ENCODE results near the gene KERA. TPM values are rescaled to one million over a fixed set of nuclear protein-coding genes. Genes with fewer than 3 reads are reported as not detected.

Gene KERA
- total and polyA plus RNA-seq, 9 of the 15 experiments (the other 6 are each of a cell fraction or from before 2014, with no cell fraction given), result not detected

GRCh38 chr12:91055976-91056375, 1.8 kb downstream of the KERA start (continued):
- no peak for TF ChIP-seq PHF8 (IDR thresholded peaks at IDR 0.05; ENCODE audit: borderline replicate concordance, low read length)

- H4K20me1 ChIP-seq (replicated peaks; ENCODE audit: control insufficient read depth, insufficient read depth, low read length), result no peaks in the 10 kb centered on the region
- ChIA-PET CTCF (ENCODE audit: low intra/inter-chr PET ratio) (no interaction called here), POLR2A (no interaction called here)
- FAIRE-seq (no peak), ATAC-seq (no peak), DNase-seq (ENCODE audit: extremely low read depth in 1 of 4, low spot score in 3 of 4) (no peak)
- WGBS (ENCODE audit: insufficient coverage, low coverage, missing lambda C conversion rate), result 2% methylated on average over 4 of the region's 4 CpGs
- 0 out of 2 replicates have a peak, but pooled peaks cover 2% of the 10 kb centered on the region for H3K9me3 ChIP-seq (replicated peaks; ENCODE audit: control insufficient read depth, insufficient read depth, low read depth, low read length)
- H3K9ac ChIP-seq (ENCODE audit: insufficient read depth in 1 of 2, low read depth in 2 of 2, low read length in 2 of 2), result no peak overlapping the region
- intact Hi-C loops (cut with micrococcal nuclease), result no loop called here
- no TSS peak for BruUV-seq (replicated peaks)
- no peak overlapping the region for H3K4me2 ChIP-seq (ENCODE audit: insufficient read depth, low read length)
- in situ Hi-C loops (cut with MboI), result no loop called here
- no peaks in the 10 kb centered on the region for H3K36me3 ChIP-seq (ENCODE audit: control insufficient read depth, insufficient read depth, low read length)
- TF ChIP-seq TSC22D4 (tag; IDR thresholded peaks at IDR 0.05), result no peak
- no peak overlapping the region for H3K4me3 ChIP-seq
- H3K79me2 ChIP-seq (ENCODE audit: control insufficient read depth, insufficient read depth, low read length), result no peaks in the 10 kb centered on the region
- no peaks in the 10 kb centered on the region for H3K4me1 ChIP-seq (replicated peaks in 1 of 2; ENCODE audit: control insufficient read depth in 2 of 2, insufficient read depth in 2 of 2, low read length in 2 of 2)
- H3K27me3 ChIP-seq (ENCODE audit: control insufficient read depth in 2 of 2, insufficient read depth in 2 of 2, low read length in 2 of 2), result no peaks in the 10 kb centered on the region
- no peak overlapping the region for H3K27ac ChIP-seq (ENCODE audit: extremely low read depth, low read depth, low read length)
- no peaks in the 10 kb centered on the region for H3K9me1 ChIP-seq (ENCODE audit: control insufficient read depth, insufficient read depth, low read length)
- H2AFZ ChIP-seq (ENCODE audit: low read depth, low read length), result no peak overlapping the region
Measured at GRCh38 chr12:91053951-91054715, 3.7 kb downstream of the KERA start.

DNA sequence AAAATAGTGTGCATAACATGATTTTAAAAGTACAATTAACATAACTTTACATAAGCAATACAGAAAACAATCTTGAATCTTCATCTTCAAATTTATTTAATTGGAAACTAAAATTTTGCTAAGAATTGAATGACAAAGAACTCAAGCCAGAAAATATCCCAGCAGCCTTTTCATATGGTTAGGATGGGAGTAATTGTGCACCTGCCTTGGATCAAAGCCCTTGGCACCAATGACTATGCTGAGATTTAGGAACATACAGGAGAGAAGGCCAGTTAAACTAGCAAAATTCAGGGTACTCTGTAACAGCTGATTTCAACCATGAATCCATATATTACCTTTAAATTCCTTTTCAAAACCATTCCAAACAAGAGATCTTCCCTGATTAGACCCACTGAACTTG, 5.8 kb downstream of the KERA start:
- BruUV-seq (replicated peaks), result no TSS peak
- DNase-seq (ENCODE audit: extremely low read depth in 1 of 4, low spot score in 3 of 4) (no peak), FAIRE-seq (no peak), ATAC-seq (no peak)
- no peak overlapping the region for H3K4me3 ChIP-seq
- POLR2A ChIA-PET, result no interaction called here
- H3K9me3 ChIP-seq (replicated peaks; ENCODE audit: control insufficient read depth, insufficient read depth, low read depth, low read length), result no peaks in the 10 kb centered on the region
- intact Hi-C loops (cut with micrococcal nuclease) (no loop called here), in situ Hi-C loops (cut with MboI) (no loop called here)
- CTCF ChIA-PET (ENCODE audit: low intra/inter-chr PET ratio), result no interaction called here
- H3K4me1 ChIP-seq (replicated peaks in 1 of 2; ENCODE audit: control insufficient read depth in 2 of 2, insufficient read depth in 2 of 2, low read length in 2 of 2), result no peaks in the 10 kb centered on the region
- no peak overlapping the region for H2AFZ ChIP-seq (ENCODE audit: low read depth, low read length)
- no peak overlapping the region for H3K9ac ChIP-seq (ENCODE audit: insufficient read depth in 1 of 2, low read depth in 2 of 2, low read length in 2 of 2)
- no peaks in the 10 kb centered on the region for H3K27me3 ChIP-seq (ENCODE audit: control insufficient read depth in 2 of 2, insufficient read depth in 2 of 2, low read length in 2 of 2)
- no peak overlapping the region for H3K4me2 ChIP-seq (ENCODE audit: insufficient read depth, low read length)
- H3K9me1 ChIP-seq (ENCODE audit: control insufficient read depth, insufficient read depth, low read length), result no peaks in the 10 kb centered on the region
- H4K20me1 ChIP-seq (replicated peaks; ENCODE audit: control insufficient read depth, insufficient read depth, low read length), result no peaks in the 10 kb centered on the region
- no peak overlapping the region for H3K27ac ChIP-seq (ENCODE audit: extremely low read depth, low read depth, low read length)
- no peaks in the 10 kb centered on the region for H3K79me2 ChIP-seq (ENCODE audit: control insufficient read depth, insufficient read depth, low read length)
- H3K36me3 ChIP-seq (ENCODE audit: control insufficient read depth, insufficient read depth, low read length), result no peaks in the 10 kb centered on the region
- no peak for TF ChIP-seq ZSCAN29 (IDR thresholded peaks at IDR 0.05)
- TF ChIP-seq, protein P1, sequence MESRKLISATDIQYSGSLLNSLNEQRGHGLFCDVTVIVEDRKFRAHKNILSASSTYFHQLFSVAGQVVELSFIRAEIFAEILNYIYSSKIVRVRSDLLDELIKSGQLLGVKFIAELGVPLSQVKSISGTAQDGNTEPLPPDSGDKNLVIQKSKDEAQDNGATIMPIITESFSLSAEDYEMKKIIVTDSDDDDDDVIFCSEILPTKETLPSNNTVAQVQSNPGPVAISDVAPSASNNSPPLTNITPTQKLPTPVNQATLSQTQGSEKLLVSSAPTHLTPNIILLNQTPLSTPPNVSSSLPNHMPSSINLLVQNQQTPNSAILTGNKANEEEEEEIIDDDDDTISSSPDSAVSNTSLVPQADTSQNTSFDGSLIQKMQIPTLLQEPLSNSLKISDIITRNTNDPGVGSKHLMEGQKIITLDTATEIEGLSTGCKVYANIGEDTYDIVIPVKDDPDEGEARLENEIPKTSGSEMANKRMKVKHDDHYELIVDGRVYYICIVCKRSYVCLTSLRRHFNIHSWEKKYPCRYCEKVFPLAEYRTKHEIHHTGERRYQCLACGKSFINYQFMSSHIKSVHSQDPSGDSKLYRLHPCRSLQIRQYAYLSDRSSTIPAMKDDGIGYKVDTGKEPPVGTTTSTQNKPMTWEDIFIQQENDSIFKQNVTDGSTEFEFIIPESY (CRISPR knock-in tag; IDR thresholded peaks at IDR 0.05), result no peak
- no peak for TF ChIP-seq THAP12 (CRISPR knock-in tag; IDR thresholded peaks at IDR 0.05)
- no peak for TF ChIP-seq ATF3 (IDR thresholded peaks at IDR 0.05)
- no peak for TF ChIP-seq ATF3 (CRISPR knock-in tag; conservative IDR thresholded peaks at IDR 0.05)
